GM21515 (cell line): ENCODE results near the gene ZDHHC13.

Source experiments
- ATAC-seq: cut with Tn5 transposase; IDR thresholded peaks from one replicate; pipeline ENCODE4 v1.9.1; 2021; ENCODE audit not compliant: unreplicated experiment

ZDHHC13 gene

GRCh38 chr11:19164881-19165280 is 47.9 kb downstream of the ZDHHC13 start:
- ATAC-seq = no peak

- no peak for ATAC-seq
These were observed 51.1 kb downstream of the ZDHHC13 start for GRCh38 chr11:19168090-19168489.

GRCh38 chr11:19173004-19173689 is 56.2 kb downstream of the ZDHHC13 start:
- ATAC-seq = no peak

GRCh38 chr11:19173964-19174638 is 57.1 kb downstream of the ZDHHC13 start:
- no peak for ATAC-seq

- no peak for ATAC-seq
These were observed 59.7 kb downstream of the ZDHHC13 start for GRCh38 chr11:19176629-19177186.

- no peak for ATAC-seq
These were observed 64.7 kb downstream of the ZDHHC13 start for GRCh38 chr11:19181531-19182261.

- no peak for ATAC-seq
These were observed 66.7 kb downstream of the ZDHHC13 start for GRCh38 chr11:19183646-19184045.

GRCh38 chr11:19185036-19185435 is 68.1 kb downstream of the ZDHHC13 start:
- no peak for ATAC-seq

- no peak for ATAC-seq
These were observed 68.6 kb downstream of the ZDHHC13 start for GRCh38 chr11:19185516-19186052.

GRCh38 chr11:19187114-19187832 is 70.3 kb downstream of the ZDHHC13 start:
- ATAC-seq = no peak

- no peak for ATAC-seq
These were observed 70.9 kb downstream of the ZDHHC13 start for GRCh38 chr11:19187833-19188258.

- no peak for ATAC-seq
These were observed 74.7 kb downstream of the ZDHHC13 start for GRCh38 chr11:19191530-19192169.

- no peak for ATAC-seq
These were observed 76.9 kb downstream of the ZDHHC13 start for GRCh38 chr11:19193916-19194315.

- ATAC-seq = no peak
These were observed 77.8 kb downstream of the ZDHHC13 start for GRCh38 chr11:19194620-19195308.

- no peak for ATAC-seq
These were observed 79.5 kb downstream of the ZDHHC13 start for GRCh38 chr11:19196432-19196831.

- no peak for ATAC-seq
These were observed 82.1 kb downstream of the ZDHHC13 start for GRCh38 chr11:19199048-19199447.

GRCh38 chr11:19199771-19200170 is 82.8 kb downstream of the ZDHHC13 start:
- ATAC-seq = no peak

GRCh38 chr11:19200410-19201201 is 83.6 kb downstream of the ZDHHC13 start:
- no peak for ATAC-seq
